GM10266 (cell line): ENCODE data around the gene FUT9.

Experiments used
- DNase-seq: peaks from one replicate; pipeline ENCODE4 v3.0.0; 2012; ENCODE audit errors: extremely low spot score
- CTCF ChIP-seq: IDR thresholded peaks from 2 replicates; pipeline ENCODE4 v1.5.1; 2012; ENCODE audit warnings: mild to moderate bottlenecking, low read depth; ENCODE audit not compliant: control insufficient read depth, insufficient read depth; ENCODE audit errors: missing control alignments

FUT9 gene

GRCh38 chr6:96194675-96195074, 178.9 kb downstream of the FUT9 start:
- TF ChIP-seq CTCF: no peak
- no peak for DNase-seq

- DNase-seq: no peak
- no peak for TF ChIP-seq CTCF
Observed at GRCh38 chr6:96195272-96195671, 179.5 kb downstream of the FUT9 start.

GRCh38 chr6:96196633-96197032, 180.9 kb downstream of the FUT9 start:
- no peak for DNase-seq
- no peak for TF ChIP-seq CTCF

- TF ChIP-seq CTCF: no peak
- no peak for DNase-seq
Observed at GRCh38 chr6:96197241-96197640, 181.5 kb downstream of the FUT9 start.

- TF ChIP-seq CTCF: no peak
- no peak for DNase-seq
Observed at GRCh38 chr6:96202571-96202970, 186.8 kb downstream of the FUT9 start.

- no peak for TF ChIP-seq CTCF
- DNase-seq: no peak
Observed at GRCh38 chr6:96211341-96211740, 195.6 kb downstream of the FUT9 start.

GRCh38 chr6:96212066-96212465, 196.3 kb downstream of the FUT9 start:
- no peak for TF ChIP-seq CTCF
- DNase-seq: no peak
